Uterus (tissue), 2 donors: Measurements from ENCODE around the gene MSL3B.

Source experiments
- CTCF ChIP-seq, 4 experiments: fragments of 200-600 bp in 2 of 4; fragments of 450-650 bp in 2 of 4; sonication (generic) in 2 of 4; IDR thresholded peaks; one replicate each; pipeline ENCODE4 v1.5.1; 2016 to 2019; ENCODE audit warnings: antibody characterized with exemption in 4 of 4, mild to moderate bottlenecking in 2 of 4, moderate library complexity in 1 of 4
- POLR2A ChIP-seq, 2 donors: fragments of 450-650 bp; IDR thresholded peaks; one replicate each; pipeline ENCODE4 v1.6.1; 2016; ENCODE audit warnings: antibody characterized with exemption in 2 of 2, mild to moderate bottlenecking in 1 of 2, moderate library complexity in 1 of 2

GRCh38 chr2:233838251-233838650 lies 29.9 kb downstream of the MSL3B start:
- TF ChIP-seq CTCF (IDR thresholded peaks at IDR 0.05) (no peak), POLR2A (IDR thresholded peaks at IDR 0.05) (no peak)
